Measurements from ENCODE around the gene RABAC1. TPM values are rescaled to one million over a fixed set of nuclear protein-coding genes. Genes with fewer than 3 reads are reported as not detected.
"Not testable (repeated sequence)": the region's sequence is repeated elsewhere in the genome, so short reads cannot be mapped to it uniquely, and the experiment has no call there.

Gene RABAC1
- total RNA-seq, 2 donors from 2014 or later: 172 to 197 TPM

GRCh38 chr19:41915776-41916414 is 43.2 kb downstream of the RABAC1 start:
- Histone ChIP-seq H3K4me3 (no peak overlapping the region), H3K27ac (no peak overlapping the region), H3K36me3 (no peaks in the 10 kb centered on the region), H3K9ac (ENCODE audit: low read depth in 2 of 2, low read length in 2 of 2) (no peak overlapping the region), H3K9me3 (no peaks in the 10 kb centered on the region), H3K27me3 (peaks cover 36% of the 10 kb centered on the region), H3K4me1 (no peaks in the 10 kb centered on the region)
- intact Hi-C loops (cut with DNase I): no loop called here
- TF ChIP-seq CTCF (IDR thresholded peaks at IDR 0.05): no peak
- DNase-seq: no peak

GRCh38 chr19:41915021-41915775 is 43.9 kb downstream of the RABAC1 start:
- no peak for DNase-seq
- no peak overlapping the region for H3K9ac ChIP-seq (ENCODE audit: low read depth in 2 of 2, low read length in 2 of 2)
- H3K36me3 ChIP-seq: no peaks in the 10 kb centered on the region
- H3K4me3 ChIP-seq: no peak overlapping the region
- intact Hi-C loops (cut with DNase I): no loop called here
- no peaks in the 10 kb centered on the region for H3K9me3 ChIP-seq
- peaks cover 36% of the 10 kb centered on the region for H3K27me3 ChIP-seq
- no peaks in the 10 kb centered on the region for H3K4me1 ChIP-seq
- no peak for TF ChIP-seq CTCF (IDR thresholded peaks at IDR 0.05)
- no peak overlapping the region for H3K27ac ChIP-seq

GRCh38 chr19:41914424-41914834 is 44.7 kb downstream of the RABAC1 start:
- H3K4me1 ChIP-seq; intact Hi-C loops (cut with DNase I); DNase-seq; H3K36me3 ChIP-seq; H3K9me3 ChIP-seq; H3K27ac ChIP-seq; H3K9ac ChIP-seq (ENCODE audit: low read depth in 2 of 2, low read length in 2 of 2); H3K4me3 ChIP-seq: not testable (repeated sequence)
- H3K27me3 ChIP-seq: peaks cover 36% of the 10 kb centered on the region

- no peak overlapping the region for H3K27ac ChIP-seq
- no peak overlapping the region for H3K9ac ChIP-seq (ENCODE audit: low read depth in 2 of 2, low read length in 2 of 2)
- DNase-seq: no peak
- peaks cover 36% of the 10 kb centered on the region for H3K27me3 ChIP-seq
- no peak for TF ChIP-seq CTCF (IDR thresholded peaks at IDR 0.05)
- intact Hi-C loops (cut with DNase I): no loop called here
- H3K4me1 ChIP-seq: no peaks in the 10 kb centered on the region
- no peak overlapping the region for H3K4me3 ChIP-seq
- no peaks in the 10 kb centered on the region for H3K9me3 ChIP-seq
- H3K36me3 ChIP-seq: no peaks in the 10 kb centered on the region
Measured at GRCh38 chr19:41913538-41914423, 45.3 kb downstream of the RABAC1 start.

- Histone ChIP-seq H3K9me3 (no peaks in the 10 kb centered on the region), H3K4me3 (no peak overlapping the region), H3K4me1 (no peaks in the 10 kb centered on the region), H3K36me3 (no peaks in the 10 kb centered on the region), H3K27me3 (peaks cover 36% of the 10 kb centered on the region), H3K27ac (no peak overlapping the region), H3K9ac (ENCODE audit: low read depth in 2 of 2, low read length in 2 of 2) (no peak overlapping the region)
- intact Hi-C loops (cut with DNase I): no loop called here
- no peak for TF ChIP-seq CTCF (IDR thresholded peaks at IDR 0.05)
- DNase-seq: no peak
Measured at GRCh38 chr19:41912899-41913537, 46.1 kb downstream of the RABAC1 start.

Measured in colonic mucosa (tissue), 4 donors.